HG02938 (cell line): Measurements from ENCODE around the gene ABHD4.

Experiments used
- ATAC-seq: cut with Tn5 transposase; IDR thresholded peaks from one replicate; pipeline ENCODE4 v1.9.1; 2021; ENCODE audit warnings: mild to moderate bottlenecking, moderate library complexity; ENCODE audit not compliant: unreplicated experiment

Gene ABHD4

GRCh38 chr14:22660654-22661053 lies 62.6 kb downstream of the ABHD4 start:
- no peak for ATAC-seq
